ENCODE data around the gene CCDC86. TPM values are rescaled to one million over a fixed set of nuclear protein-coding genes. Genes with fewer than 3 reads are reported as not detected.

Gene CCDC86
- total and polyA plus RNA-seq, 9 of the 15 experiments (the other 6 are each of a cell fraction or from before 2014, with no cell fraction given) = 4.6 to 102 (median 25.2) TPM

DNA sequence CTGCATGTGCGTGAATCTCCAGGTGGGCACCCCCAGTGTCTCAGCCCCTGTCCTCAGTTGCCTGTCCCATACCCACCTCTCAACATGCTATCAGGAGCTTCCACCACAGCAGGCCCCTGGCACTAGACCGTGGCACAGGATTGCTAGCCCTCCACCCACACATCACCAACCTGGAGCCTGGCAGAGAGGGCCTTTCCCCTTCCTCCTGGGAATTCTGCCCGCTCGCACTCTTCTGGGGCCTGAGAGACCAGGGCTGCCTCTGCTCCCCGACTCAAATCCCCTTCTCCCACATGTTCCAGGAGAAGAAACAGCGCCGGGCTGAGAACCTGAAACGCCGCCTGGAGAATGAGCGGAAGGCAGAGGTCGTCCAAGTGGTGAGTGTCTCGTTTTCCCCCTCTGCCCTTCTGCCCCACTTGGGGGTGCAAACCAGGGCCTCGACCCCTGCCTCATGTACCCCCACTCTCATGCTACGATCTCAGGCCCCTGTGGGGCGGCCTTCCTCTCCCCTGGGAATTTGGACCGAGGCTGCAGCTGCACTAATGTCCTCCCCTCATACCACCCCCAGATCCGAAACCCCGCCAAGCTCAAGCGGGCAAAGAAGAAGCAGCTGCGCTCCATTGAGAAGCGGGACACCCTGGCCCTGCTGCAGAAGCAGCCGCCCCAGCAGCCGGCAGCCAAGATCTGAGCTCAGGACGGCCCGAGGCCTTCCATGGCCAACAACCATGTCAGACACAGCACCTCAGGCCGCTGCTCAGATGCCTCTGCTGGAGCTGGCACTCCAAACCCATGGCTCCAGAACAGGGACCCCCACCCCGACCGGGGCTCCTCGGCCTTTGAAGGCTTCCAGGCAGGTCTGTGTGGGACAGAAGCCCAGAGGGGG, 8.0 kb downstream of the CCDC86 start:
- Histone ChIP-seq H3K27me3 (ENCODE audit: control insufficient read depth in 2 of 2, insufficient read depth in 2 of 2, low read length in 2 of 2) (no peaks in the 10 kb centered on the region), H3K9me3 (replicated peaks; ENCODE audit: control insufficient read depth, insufficient read depth, low read depth, low read length) (no peaks in the 10 kb centered on the region), H2AFZ (ENCODE audit: low read depth, low read length) (no peak overlapping the region), H3K27ac (ENCODE audit: extremely low read depth, low read depth, low read length) (no peak overlapping the region), H3K9ac (ENCODE audit: insufficient read depth in 1 of 2, low read depth in 2 of 2, low read length in 2 of 2) (0 out of 4 replicates have a peak overlapping the region, but pooled peaks of 1 of the 2 experiments have one; percentile 51), H3K4me1 (replicated peaks in 1 of 2; ENCODE audit: control insufficient read depth in 2 of 2, insufficient read depth in 2 of 2, low read length in 2 of 2) (peaks cover 21 to 52% of the 10 kb centered on the region in 2 experiments), H3K4me3 (no peak overlapping the region), H3K36me3 (ENCODE audit: control insufficient read depth, insufficient read depth, low read length) (peaks cover 75% of the 10 kb centered on the region; the same call in 2 of the 3 replicates), H3K9me1 (ENCODE audit: control insufficient read depth, insufficient read depth, low read length) (peaks cover 6% of the 10 kb centered on the region), H4K20me1 (replicated peaks; ENCODE audit: control insufficient read depth, insufficient read depth, low read length) (no peaks in the 10 kb centered on the region; the same call in 1 of the 2 replicates), H3K79me2 (ENCODE audit: control insufficient read depth, insufficient read depth, low read length) (peaks cover 29% of the 10 kb centered on the region), H3K4me2 (ENCODE audit: insufficient read depth, low read length) (no peak overlapping the region)
- intact Hi-C loops (cut with micrococcal nuclease) = no loop called here
- FAIRE-seq (no peak), ATAC-seq (no peak), DNase-seq (ENCODE audit: extremely low read depth in 1 of 4, low spot score in 3 of 4) (no peak)
- 94% methylated on average over 24 of the region's 29 CpGs for WGBS (ENCODE audit: insufficient coverage, low coverage, missing lambda C conversion rate)
- POLR2A ChIA-PET = interaction anchor here (0.7 kb wide), 1 partner anchor 17 kb away, joined by 3 read pairs; no protein-coding TSS in a partner anchor
- in situ Hi-C loops (cut with MboI) = no loop called here
- no TSS peak for BruUV-seq (replicated peaks)
- CTCF ChIA-PET (ENCODE audit: low intra/inter-chr PET ratio) = no interaction called here
- TF ChIP-seq RBFOX2 (IDR thresholded peaks at IDR 0.05; ENCODE audit: low read depth, low read length) (peak; percentile 41), HSF4 (CRISPR knock-in tag; IDR thresholded peaks at IDR 0.05; ENCODE audit: borderline replicate concordance) (no peak), POLR2G (IDR thresholded peaks at IDR 0.05; ENCODE audit: low read depth, low read length) (peak; percentile 22; the same call in 1 of the 2 replicates)
